GM12878 (cell line): ENCODE results near the gene TIAM1. TPM values are rescaled to one million over a fixed set of nuclear protein-coding genes. Genes with fewer than 3 reads are reported as not detected.
A peak's percentile ranks its signal among the peaks of the same experiment; 100 is the strongest.

Experiments
- ATAC-seq: fragments of 200-7000 bp; cut with Tn5 transposase; 3 replicates; pipeline ENCODE4 v1.9.1; 2020; ENCODE audit warnings: mild to moderate bottlenecking, moderate library complexity
- BruUV-seq: library from RNA; stranded (reverse); fragments of 400-500 nt; replicated peaks from 2 replicates; lab custom pipeline; 2021; lab: Mats Ljungman, UMichigan
- CTCF ChIA-PET: fragments of 300-600 bp; sonication (Branson Sonifier 250); formaldehyde crosslinking; extraction: SDS; loops from one replicate; lab custom pipeline; 2021; ENCODE audit warnings: inconsistent platforms; lab: Yijun Ruan, JAX
- POLR2A ChIA-PET: fragments of 350-600 bp; formaldehyde crosslinking; extraction: SDS; loops from one replicate; lab custom pipeline; 2021; ENCODE audit warnings: inconsistent platforms; lab: Charles Lee
- RAD21 ChIA-PET: fragments of 300-600 bp; sonication (Branson Sonifier 250); formaldehyde crosslinking; loops from one replicate; lab custom pipeline; 2023; ENCODE audit warnings: antibody characterized with exemption; ENCODE audit not compliant: unreplicated experiment; lab: Charles Lee
- SMC1A ChIA-PET: fragments of 300-600 bp; sonication (Branson Sonifier 250); formaldehyde crosslinking; loops from one replicate; lab custom pipeline; 2023; ENCODE audit not compliant: unreplicated experiment, uncharacterized antibody; lab: Charles Lee
- DNase-seq: peaks from one replicate; pipeline ENCODE4 v3.0.0-alpha.2; 2011; ENCODE audit warnings: low read depth, low spot score
- FAIRE-seq: peaks from 3 replicates; lab custom pipeline; 2011; peaks lifted over from hg19 to GRCh38; lab: Jason Lieb, UNC
- H2AFZ ChIP-seq: 2 replicates; pipeline ENCODE4 v1.6.0; 2011; ENCODE audit warnings: low read depth, low read length, control low read depth; ENCODE audit not compliant: control insufficient read depth
- H3K27ac ChIP-seq: 2 replicates; pipeline ENCODE4 v1.5.1; 2011; ENCODE audit warnings: control low read depth; ENCODE audit not compliant: control insufficient read depth, insufficient read depth
- H3K27me3 ChIP-seq, 2 experiments: replicated peaks in 1 of 2; 2 replicates each; pipeline versions ENCODE4 v1.6.0 to v1.6.1; 2011; ENCODE audit warnings: low read length in 1 of 2; ENCODE audit not compliant: control insufficient read depth in 2 of 2, insufficient read depth in 2 of 2
- H3K36me3 ChIP-seq, 2 experiments: 2 replicates each; pipeline ENCODE4 v1.5.1; 2011; ENCODE audit warnings: low read length in 1 of 2; ENCODE audit not compliant: control insufficient read depth in 2 of 2, insufficient read depth in 2 of 2
- H3K4me1 ChIP-seq: 2 replicates; pipeline ENCODE4 v1.6.1; 2011; ENCODE audit warnings: mild to moderate bottlenecking, low read length, moderate library complexity, mixed read lengths; ENCODE audit not compliant: control insufficient read depth, insufficient read depth
- H3K4me2 ChIP-seq: 2 replicates; pipeline ENCODE4 v1.6.0; 2011; ENCODE audit warnings: control low read depth; ENCODE audit not compliant: control insufficient read depth, insufficient read depth
- H3K4me3 ChIP-seq: fragments of 200-600 bp; sonication (generic); 2 replicates; pipeline ENCODE4 v1.5.1; 2016
- H3K79me2 ChIP-seq: 2 replicates; pipeline ENCODE4 v1.6.0; 2011; ENCODE audit warnings: low read length; ENCODE audit not compliant: control insufficient read depth, insufficient read depth
- H3K9ac ChIP-seq: 2 replicates; pipeline ENCODE4 v1.8.0; 2011; ENCODE audit warnings: low read length, control low read depth, mixed read lengths; ENCODE audit not compliant: control insufficient read depth, insufficient read depth
- H3K9me3 ChIP-seq: replicated peaks from 3 replicates; pipeline ENCODE4 v1.5.1; 2011; ENCODE audit warnings: mild to moderate bottlenecking, low read length; ENCODE audit not compliant: control insufficient read depth, insufficient read depth
- H4K20me1 ChIP-seq: 2 replicates; pipeline ENCODE4 v1.6.0; 2011; ENCODE audit not compliant: control insufficient read depth, insufficient read depth
- BMI1 ChIP-seq: fragments of 450-650 bp; IDR thresholded peaks from 2 replicates; pipeline ENCODE4 v1.6.1; 2016; ENCODE audit warnings: mild to moderate bottlenecking, moderate library complexity, borderline replicate concordance
- IRF4 ChIP-seq: IDR thresholded peaks from 2 replicates; pipeline ENCODE4 v1.6.1; 2011; ENCODE audit warnings: low read depth, low read length
- NFIC ChIP-seq: IDR thresholded peaks from 2 replicates; pipeline ENCODE4 v1.6.1; 2012; ENCODE audit warnings: low read depth, mild to moderate bottlenecking, inconsistent platforms, low read length, moderate library complexity
- NR2C2 ChIP-seq: IDR thresholded peaks from 2 replicates; pipeline ENCODE4 v1.6.1; 2011; ENCODE audit warnings: borderline replicate concordance, low read depth; ENCODE audit not compliant: control insufficient read depth, insufficient read length
- PKNOX1 ChIP-seq: fragments of 450-650 bp; IDR thresholded peaks from 2 replicates; pipeline ENCODE4 v1.6.1; 2016; ENCODE audit warnings: mild to moderate bottlenecking
- SPI1 ChIP-seq: IDR thresholded peaks from 2 replicates; pipeline ENCODE4 v1.6.1; 2011; ENCODE audit warnings: low read depth, mild to moderate bottlenecking, low read length, moderate library complexity, borderline replicate concordance; ENCODE audit not compliant: insufficient read depth
- YBX1 ChIP-seq: fragments of 450-650 bp; IDR thresholded peaks from 2 replicates; pipeline ENCODE4 v1.6.1; 2016; ENCODE audit warnings: antibody characterized with exemption
- ZSCAN29 ChIP-seq: fragments of 450-650 bp; IDR thresholded peaks from 2 replicates; pipeline ENCODE4 v1.6.1; 2017; ENCODE audit warnings: mild to moderate bottlenecking, moderate library complexity
- WGBS: methylation state at CpG from one replicate; pipeline ENCODE4 v1.1.6; 2016; ENCODE audit warnings: low lambda C conversion rate; ENCODE audit not compliant: insufficient replicate concordance, insufficient coverage; ENCODE audit errors: missing lambda C conversion rate; 5-methylcytosine and 5-hydroxymethylcytosine counted together
- in situ Hi-C: fragments of 300-500 bp; cut with MboI; formaldehyde crosslinking; loops from 9 replicates; pipeline ENCODE4 v1.14.3; 2018; ENCODE audit warnings: mixed read lengths
- intact Hi-C: fragments of 100-400 bp; cut with micrococcal nuclease; formaldehyde crosslinking; loops from one replicate; pipeline ENCODE4 v1.14.2; 2022; ENCODE audit not compliant: unreplicated experiment
- polyA plus RNA-seq, 11 experiments: library from polyadenylated mRNA; depleted of rRNA in 4 of 11; unstranded in 6 of 11; stranded (reverse) in 5 of 11; fragments of >200 nt; fragmentation: Nextera tagmentation in 4 of 11; fragmentation: Illumina TruSeq in 1 of 11; extraction: Ambion mirVana in 4 of 11; extraction: Trizol in 1 of 11; gene quantifications; 1 replicate in 1 of 11; 2 replicates in 10 of 11; pipeline versions ENCODE4 v1.2.1 to v1.2.3, GENCODE V29; 2011 to 2016; ENCODE audit warnings: inconsistent platforms in 2 of 11, missing spikeins in 2 of 11, low read depth in 1 of 11
- total RNA-seq, 4 experiments: library from RNA; depleted of rRNA in 3 of 4; stranded (reverse); fragments of >200 nt in 3 of 4; fragmentation: Illumina TruSeq in 1 of 4; extraction: Trizol in 1 of 4; gene quantifications; 2 replicates each; pipeline versions ENCODE4 v1.2.1 to v1.2.3, GENCODE V29; 2013 to 2021
- TF ChIP-seq, protein P1 (sequence below): fragments of 450-650 bp; formaldehyde crosslinking; IDR thresholded peaks from 2 replicates; pipeline ENCODE4 v1.5.0; 2022; ENCODE audit warnings: mild to moderate bottlenecking, missing genetic modification characterization

TIAM1 gene
- total and polyA plus RNA-seq, 10 of the 15 experiments (the other 5 are each of a cell fraction or from before 2014, with no cell fraction given): 0.31 to 35.9 (median 0.78) TPM

DNA sequence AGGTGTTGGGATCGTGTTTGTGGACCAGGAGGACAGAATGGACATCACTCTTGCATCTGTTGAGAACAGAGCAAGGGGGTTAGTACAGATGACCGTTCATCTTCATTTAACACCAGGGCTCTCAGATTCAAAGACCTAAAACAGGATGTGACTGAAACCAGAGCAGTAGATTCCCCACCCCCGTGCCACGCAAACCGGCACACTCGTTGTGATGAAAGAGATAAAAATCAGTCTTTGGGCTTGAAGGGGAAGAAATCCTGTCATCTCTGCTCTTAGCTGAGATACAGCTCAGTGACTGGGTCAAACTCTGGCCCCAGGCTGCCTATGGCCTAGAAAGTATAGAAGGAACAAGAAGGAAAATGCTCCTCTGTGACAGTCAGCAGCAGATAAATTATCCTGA is 159.6 kb downstream of the TIAM1 start:
- Histone ChIP-seq H3K27ac (no peak overlapping the region), H3K27me3 (no peaks in the 10 kb centered on the region), H3K4me1 (no peaks in the 10 kb centered on the region), H3K79me2 (no peaks in the 10 kb centered on the region), H3K9ac (no peak overlapping the region), H3K36me3 (no peaks in the 10 kb centered on the region), H3K9me3 (no peaks in the 10 kb centered on the region), H3K4me3 (no peak overlapping the region), H4K20me1 (no peaks in the 10 kb centered on the region), H3K4me2 (no peak overlapping the region), H2AFZ (no peak overlapping the region)
- BruUV-seq: no TSS peak
- CTCF ChIA-PET: interaction anchor here (0.7 to 1.3 kb wide), 2 partner anchors 61 to 396 kb away, joined by 3 to 4 read pairs; no protein-coding TSS in a partner anchor
- POLR2A ChIA-PET: no interaction called here
- SMC1A ChIA-PET: no interaction called here
- intact Hi-C loops: no loop called here
- RAD21 ChIA-PET: interaction anchor here (0.5 kb wide), 1 partner anchor 1656 kb away, joined by 3 read pairs; no protein-coding TSS in a partner anchor
- in situ Hi-C loops: loop anchor here (5.0 kb wide), 1 partner anchor 87 kb away; no protein-coding TSS in a partner anchor
- DNase-seq (no peak), ATAC-seq (no peak; the same call in 1 of the 3 replicates), FAIRE-seq (no peak)
- 6% methylated on average over 6 of the region's 6 CpGs for WGBS
- TF ChIP-seq ZSCAN29: no peak
- TF ChIP-seq SPI1: peak; percentile 9; the same call in 1 of the 2 replicates

- SMC1A ChIA-PET: interaction anchor here (0.8 to 3.8 kb wide), 6 partner anchors 13 to 421 kb away, joined by 3 to 40 read pairs (median 13); no protein-coding TSS in a partner anchor
- POLR2A ChIA-PET: no interaction called here
- RAD21 ChIA-PET: interaction anchor here (0.8 to 1.1 kb wide), 2 partner anchors 74 to 78 kb away, joined by 3 read pairs; no protein-coding TSS in a partner anchor
- DNase-seq (no peak), ATAC-seq (no peak), FAIRE-seq (no peak)
- no peak overlapping the region for H3K27ac ChIP-seq
- H3K4me1 ChIP-seq: no peaks in the 10 kb centered on the region
- BruUV-seq: no TSS peak
- no peaks in the 10 kb centered on the region for H3K36me3 ChIP-seq
- in situ Hi-C loops (loop anchor here (5.0 kb wide), 1 partner anchor 85 kb away; no protein-coding TSS in a partner anchor), intact Hi-C loops (no loop called here)
- no peak overlapping the region for H3K9ac ChIP-seq
- H3K27me3 ChIP-seq: no peaks in the 10 kb centered on the region
- no peaks in the 10 kb centered on the region for H4K20me1 ChIP-seq
- no peak overlapping the region for H2AFZ ChIP-seq
- no peak overlapping the region for H3K4me2 ChIP-seq
- no peak overlapping the region for H3K4me3 ChIP-seq
- no peaks in the 10 kb centered on the region for H3K9me3 ChIP-seq
- CTCF ChIA-PET: interaction anchor here (0.6 to 5.6 kb wide), 7 partner anchors 12 to 422 kb away, joined by 3 to 76 read pairs (median 10); no protein-coding TSS in a partner anchor
- no peaks in the 10 kb centered on the region for H3K79me2 ChIP-seq
- 57% methylated on average over 24 of the region's 24 CpGs for WGBS
- no peak for TF ChIP-seq NR2C2
- no peak for TF ChIP-seq IRF4
- no peak for TF ChIP-seq BMI1
- no peak for TF ChIP-seq YBX1
- TF ChIP-seq NFIC: no peak
- TF ChIP-seq, protein P1, sequence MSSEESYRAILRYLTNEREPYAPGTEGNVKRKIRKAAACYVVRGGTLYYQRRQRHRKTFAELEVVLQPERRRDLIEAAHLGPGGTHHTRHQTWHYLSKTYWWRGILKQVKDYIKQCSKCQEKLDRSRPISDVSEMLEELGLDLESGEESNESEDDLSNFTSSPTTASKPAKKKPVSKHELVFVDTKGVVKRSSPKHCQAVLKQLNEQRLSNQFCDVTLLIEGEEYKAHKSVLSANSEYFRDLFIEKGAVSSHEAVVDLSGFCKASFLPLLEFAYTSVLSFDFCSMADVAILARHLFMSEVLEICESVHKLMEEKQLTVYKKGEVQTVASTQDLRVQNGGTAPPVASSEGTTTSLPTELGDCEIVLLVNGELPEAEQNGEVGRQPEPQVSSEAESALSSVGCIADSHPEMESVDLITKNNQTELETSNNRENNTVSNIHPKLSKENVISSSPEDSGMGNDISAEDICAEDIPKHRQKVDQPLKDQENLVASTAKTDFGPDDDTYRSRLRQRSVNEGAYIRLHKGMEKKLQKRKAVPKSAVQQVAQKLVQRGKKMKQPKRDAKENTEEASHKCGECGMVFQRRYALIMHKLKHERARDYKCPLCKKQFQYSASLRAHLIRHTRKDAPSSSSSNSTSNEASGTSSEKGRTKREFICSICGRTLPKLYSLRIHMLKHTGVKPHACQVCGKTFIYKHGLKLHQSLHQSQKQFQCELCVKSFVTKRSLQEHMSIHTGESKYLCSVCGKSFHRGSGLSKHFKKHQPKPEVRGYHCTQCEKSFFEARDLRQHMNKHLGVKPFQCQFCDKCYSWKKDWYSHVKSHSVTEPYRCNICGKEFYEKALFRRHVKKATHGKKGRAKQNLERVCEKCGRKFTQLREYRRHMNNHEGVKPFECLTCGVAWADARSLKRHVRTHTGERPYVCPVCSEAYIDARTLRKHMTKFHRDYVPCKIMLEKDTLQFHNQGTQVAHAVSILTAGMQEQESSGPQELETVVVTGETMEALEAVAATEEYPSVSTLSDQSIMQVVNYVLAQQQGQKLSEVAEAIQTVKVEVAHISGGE (CRISPR knock-in tag): no peak
- TF ChIP-seq ZSCAN29: no peak
- no peak for TF ChIP-seq PKNOX1
These were observed 161.6 kb downstream of the TIAM1 start for GRCh38 chr21:31182231-31183140.
